Cerebellar cortex (tissue), 1 donor: ENCODE measurements around the gene FCHSD2.
"Not testable (repeated sequence)": the region's sequence is repeated elsewhere in the genome, so short reads cannot be mapped to it uniquely, and the experiment has no call there.

Experiments
- DNase-seq: peaks from one replicate; pipeline ENCODE4 v3.0.0-alpha.2; 2015; ENCODE audit warnings: low spot score

Gene FCHSD2

DNA sequence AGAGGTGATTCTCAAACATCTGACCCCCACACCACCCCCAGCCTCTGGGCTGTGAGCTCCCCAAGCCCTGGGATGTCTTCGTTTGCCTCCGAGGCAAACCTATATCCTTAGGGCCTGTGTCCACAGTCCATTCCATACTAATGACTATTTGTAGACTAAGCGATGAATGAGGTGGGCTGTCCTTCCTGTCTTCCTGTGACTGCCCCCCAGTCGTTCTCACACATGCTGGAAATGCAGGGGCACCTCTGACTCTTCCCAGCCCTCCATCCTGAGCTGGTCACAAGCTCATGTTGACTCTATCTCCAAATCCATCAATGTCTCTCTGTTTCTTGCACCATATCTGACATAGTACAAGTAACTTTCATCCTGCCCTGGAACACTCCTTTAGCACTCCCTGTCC lies 323.1 kb downstream of the FCHSD2 start:
- DNase-seq: no peak

DNA sequence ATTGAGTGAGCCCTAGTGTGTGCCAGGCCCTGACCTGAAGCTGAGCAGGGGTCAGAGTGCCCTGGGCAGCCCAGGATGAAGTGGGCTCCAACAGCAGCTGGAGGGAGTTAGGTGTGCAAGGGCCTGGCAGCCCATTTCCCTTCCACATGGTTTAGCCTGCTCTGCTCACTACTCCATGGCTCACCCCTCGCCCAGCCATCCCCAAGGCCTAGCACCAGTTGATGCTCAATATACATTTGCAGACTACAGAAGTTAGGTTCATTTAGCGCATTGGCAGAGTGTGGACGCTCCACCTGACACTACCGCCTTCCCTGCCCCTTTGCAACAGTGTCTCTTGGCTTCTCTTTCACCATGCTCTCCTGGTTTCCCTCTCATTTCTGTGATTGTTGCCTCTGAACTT lies 324.2 kb downstream of the FCHSD2 start:
- no peak for DNase-seq

GRCh38 chr11:72816404-72816990 lies 325.6 kb downstream of the FCHSD2 start:
- no peak for DNase-seq

GRCh38 chr11:72815110-72815618 lies 327.0 kb downstream of the FCHSD2 start:
- peak; percentile 25 for DNase-seq

GRCh38 chr11:72814286-72815109 lies 327.6 kb downstream of the FCHSD2 start, which contains the start of gene ATG16L2:
Gene ATG16L2, plus strand, starts transcription at chr11:72814411. Its CDS starts 35 bp downstream, at chr11:72814446.
- DNase-seq: peak; percentile 81

GRCh38 chr11:72813740-72814285 lies 328.3 kb downstream of the FCHSD2 start:
- DNase-seq: peak; percentile 81

- peak; percentile 75 for DNase-seq
Measured at GRCh38 chr11:72812967-72813739, 329.0 kb downstream of the FCHSD2 start.

DNA sequence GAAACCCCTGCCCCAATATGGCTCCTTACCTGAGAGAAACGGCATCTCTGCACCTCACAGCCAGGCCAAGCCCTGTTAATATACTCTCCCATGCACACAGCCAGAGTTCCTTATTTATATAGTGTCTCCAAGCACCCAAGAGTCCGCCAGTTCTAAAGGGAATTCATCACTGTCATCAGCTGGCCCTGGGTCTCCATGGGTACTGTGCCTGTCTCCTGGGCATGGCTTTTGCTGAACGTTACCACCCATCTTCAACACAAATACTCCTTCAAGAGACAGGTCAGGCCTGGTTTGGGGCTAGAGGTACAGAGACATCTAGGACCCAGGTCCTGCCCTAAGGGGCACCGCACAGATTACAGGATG lies 329.5 kb downstream of the FCHSD2 start:
- DNase-seq: no peak

GRCh38 chr11:72811686-72812085 lies 330.4 kb downstream of the FCHSD2 start:
- DNase-seq: not testable (repeated sequence)

DNA sequence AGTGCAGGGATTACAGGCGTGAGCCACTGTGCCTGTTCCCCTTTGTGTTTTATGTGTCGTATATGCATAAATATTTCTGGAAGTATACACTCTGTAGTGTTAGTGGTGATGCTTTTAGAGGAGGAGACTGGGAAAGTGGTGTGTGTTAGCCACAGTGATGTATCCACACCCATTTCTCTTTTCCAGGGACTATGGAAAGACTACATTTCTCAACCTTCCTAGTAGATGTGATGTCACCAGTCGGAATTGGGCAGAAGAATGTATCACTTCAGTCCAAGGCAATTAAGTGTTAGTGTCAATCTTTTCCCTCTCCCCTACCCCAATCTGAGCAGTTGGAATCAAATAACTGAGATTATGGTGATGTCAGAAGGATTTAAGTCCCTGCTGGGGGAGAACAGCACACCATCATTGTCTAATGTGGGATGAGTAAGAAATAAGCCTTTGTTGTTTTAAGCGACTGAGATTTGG lies 333.8 kb downstream of the FCHSD2 start:
- DNase-seq: no peak

- DNase-seq: no peak
Measured at GRCh38 chr11:72807792-72808191, 334.3 kb downstream of the FCHSD2 start.

DNA sequence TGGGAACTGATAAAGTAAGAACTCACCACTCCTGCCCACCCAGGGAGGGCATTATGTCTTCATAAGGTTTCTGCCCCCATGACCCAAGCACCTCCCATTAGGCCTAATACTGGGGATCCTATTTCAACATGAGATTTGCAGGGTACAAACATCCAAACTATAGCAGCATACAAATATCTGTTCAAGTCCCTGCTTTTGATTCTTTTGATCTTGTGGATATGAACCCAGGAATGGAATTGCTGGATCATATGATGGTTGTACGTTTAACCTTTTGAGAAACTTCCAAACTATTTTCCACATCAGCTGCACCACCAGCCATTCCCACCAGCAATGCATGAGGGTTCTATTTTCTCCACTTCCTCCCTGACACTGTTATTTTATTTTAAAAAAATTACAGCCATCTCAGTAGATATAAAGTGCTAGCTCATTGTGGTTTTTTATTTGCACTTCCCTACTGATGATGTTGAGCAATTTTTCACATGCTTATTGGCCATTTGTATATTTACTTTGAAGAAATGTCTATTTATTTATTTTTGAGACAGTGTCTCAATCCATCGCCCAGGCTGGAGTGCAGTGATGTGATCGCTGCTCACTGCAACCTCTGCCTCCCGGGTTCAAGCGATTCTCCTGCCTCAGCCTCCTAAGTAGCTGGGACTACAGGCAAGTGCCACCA lies 335.0 kb downstream of the FCHSD2 start:
- DNase-seq: no peak

DNA sequence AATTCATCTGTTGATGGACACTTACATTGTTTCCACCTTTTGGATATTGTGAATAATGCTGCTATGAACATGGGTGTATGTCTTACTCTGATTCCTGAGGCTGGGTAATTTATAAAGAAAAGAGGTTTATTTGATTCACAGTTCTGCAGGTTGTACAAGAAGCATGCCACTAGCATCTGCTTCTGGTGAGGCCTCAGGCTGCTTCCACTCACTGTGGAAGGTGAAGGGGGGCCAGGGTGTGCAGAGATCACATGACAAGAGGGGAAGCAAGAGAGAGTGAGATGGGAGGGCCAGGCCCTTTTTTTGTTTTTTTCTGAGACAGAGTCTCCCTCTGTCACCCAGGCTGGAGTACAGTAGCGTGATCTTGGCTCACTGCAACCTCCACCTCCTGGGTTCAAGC lies 335.7 kb downstream of the FCHSD2 start:
- not testable (repeated sequence) for DNase-seq

- no peak for DNase-seq
Measured at GRCh38 chr11:72805216-72805615, 336.9 kb downstream of the FCHSD2 start.

DNA sequence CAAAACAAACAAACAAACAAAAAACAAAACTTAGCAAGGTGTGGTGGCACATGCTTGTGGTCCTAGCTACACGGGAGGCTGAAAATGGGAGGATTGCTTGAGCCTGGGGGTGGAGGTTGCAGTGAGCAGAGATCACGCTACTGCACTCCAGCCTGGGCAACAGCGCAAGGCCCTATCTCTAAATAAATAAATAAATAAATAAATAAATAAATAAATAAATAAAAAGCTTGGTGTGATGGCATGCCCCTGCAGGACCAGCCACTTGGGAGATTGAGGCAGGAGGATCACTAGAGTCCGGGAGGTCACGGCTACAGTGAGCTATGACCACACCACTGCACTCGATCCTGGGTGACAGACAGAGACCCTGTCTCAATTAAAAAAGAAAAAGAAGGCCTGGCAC lies 339.3 kb downstream of the FCHSD2 start:
- no peak for DNase-seq

GRCh38 chr11:72799441-72799840 lies 342.7 kb downstream of the FCHSD2 start:
- DNase-seq: no peak

DNA sequence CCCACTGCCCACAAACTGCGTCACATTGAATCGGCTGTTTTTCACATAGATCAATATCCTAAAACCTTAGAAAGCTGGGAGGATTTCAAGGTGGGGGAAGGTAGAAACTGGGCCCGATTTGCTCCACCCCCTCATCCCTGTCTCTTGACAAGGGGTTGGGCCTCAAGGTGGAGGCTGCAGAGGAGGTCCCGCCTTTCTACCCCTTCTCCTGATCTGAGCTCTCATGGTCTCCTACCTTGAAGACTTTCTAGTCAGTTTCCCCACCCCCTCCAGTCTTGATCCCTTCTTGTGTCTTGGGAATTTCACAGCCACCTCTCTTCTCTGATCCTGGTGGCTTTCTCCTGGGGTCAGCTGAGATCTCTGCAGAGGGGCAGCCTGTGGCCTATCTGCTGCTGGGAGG lies 343.8 kb downstream of the FCHSD2 start:
- no peak for DNase-seq

GRCh38 chr11:72793425-72794367 lies 348.4 kb downstream of the FCHSD2 start, which contains the start of gene STARD10:
Gene STARD10, minus strand, starts transcription at chr11:72794047. Its CDS starts 12,866 bp downstream, at chr11:72781181.
- peak; percentile 99 for DNase-seq

- DNase-seq: no peak
Measured at GRCh38 chr11:72793076-72793424, 349.1 kb downstream of the FCHSD2 start.

- no peak for DNase-seq
Measured at GRCh38 chr11:72792437-72793021, 349.6 kb downstream of the FCHSD2 start.
